Kidney epithelial cell (primary cell): ENCODE measurements around the gene COPA. TPM values are rescaled to one million over a fixed set of nuclear protein-coding genes. Genes with fewer than 3 reads are reported as not detected.
A peak's percentile ranks its signal among the peaks of the same experiment; 100 is the strongest.

Source experiments
- DNase-seq: peaks from one replicate; pipeline ENCODE4 v3.0.0-alpha.2; 2010; ENCODE audit warnings: low read depth
- H3K27me3 ChIP-seq: 2 replicates; pipeline ENCODE4 v1.6.0; 2011; ENCODE audit warnings: low read length; ENCODE audit not compliant: control insufficient read depth, insufficient read depth
- H3K36me3 ChIP-seq: 2 replicates; pipeline ENCODE4 v1.5.1; 2011; ENCODE audit warnings: low read length; ENCODE audit not compliant: control insufficient read depth, insufficient read depth
- H3K4me3 ChIP-seq: 2 replicates; pipeline ENCODE4 v1.5.1; 2011; ENCODE audit warnings: low read depth, mild to moderate bottlenecking, control low read depth, low read length
- CTCF ChIP-seq: IDR thresholded peaks from 2 replicates; pipeline ENCODE4 v1.5.1; 2011; ENCODE audit warnings: mild to moderate bottlenecking, moderate library complexity, low read length, control low read depth, inconsistent platforms; ENCODE audit not compliant: insufficient read depth, poor library complexity, severe bottlenecking
- total RNA-seq: library from RNA; depleted of rRNA; stranded (reverse); fragments of >200 nt; gene quantifications from 2 replicates; pipeline ENCODE4 v1.2.3, GENCODE V29; 2015

Gene COPA
- total RNA-seq, 1 donor from 2014 or later, result 130 TPM

GRCh38 chr1:160344241-160344640 lies 1.2 kb upstream of the COPA start:
- H3K27me3 ChIP-seq, result no peaks in the 10 kb centered on the region
- no peaks in the 10 kb centered on the region for H3K36me3 ChIP-seq
- DNase-seq, result no peak
- TF ChIP-seq CTCF, result no peak
- H3K4me3 ChIP-seq, result peak overlapping the region; percentile 87

GRCh38 chr1:160342526-160342925 lies 524 bp downstream of the COPA start:
- Histone ChIP-seq H3K27me3 (no peaks in the 10 kb centered on the region), H3K36me3 (no peaks in the 10 kb centered on the region), H3K4me3 (peak overlapping the region; percentile 87)
- DNase-seq, result no peak
- TF ChIP-seq CTCF, result no peak

GRCh38 chr1:160340866-160341265 lies 2.2 kb downstream of the COPA start:
- Histone ChIP-seq H3K27me3 (no peaks in the 10 kb centered on the region), H3K4me3 (no peak overlapping the region), H3K36me3 (no peaks in the 10 kb centered on the region)
- no peak for DNase-seq
- no peak for TF ChIP-seq CTCF

GRCh38 chr1:160340146-160340545 lies 2.9 kb downstream of the COPA start:
- no peak for TF ChIP-seq CTCF
- DNase-seq, result no peak
- Histone ChIP-seq H3K36me3 (no peaks in the 10 kb centered on the region), H3K27me3 (no peaks in the 10 kb centered on the region), H3K4me3 (no peak overlapping the region)

- H3K4me3 ChIP-seq, result no peak overlapping the region
- no peaks in the 10 kb centered on the region for H3K36me3 ChIP-seq
- no peak for DNase-seq
- no peaks in the 10 kb centered on the region for H3K27me3 ChIP-seq
- TF ChIP-seq CTCF, result no peak
Observed at GRCh38 chr1:160338580-160338979, 4.5 kb downstream of the COPA start.

GRCh38 chr1:160332516-160332915 lies 10.5 kb downstream of the COPA start:
- Histone ChIP-seq H3K4me3 (no peak overlapping the region), H3K36me3 (no peaks in the 10 kb centered on the region), H3K27me3 (no peaks in the 10 kb centered on the region)
- DNase-seq, result no peak
- TF ChIP-seq CTCF, result no peak
